Esophagus mucosa (tissue), 1 donor: ENCODE results near the gene WDR37. TPM values are rescaled to one million over a fixed set of nuclear protein-coding genes. Genes with fewer than 3 reads are reported as not detected.

ENCODE experiments used
- ATAC-seq: fragments of 200-7000 bp; cut with Tn5 transposase; one replicate; pipeline ENCODE4 v1.9.1; 2020
- total RNA-seq: library from RNA; stranded (reverse); gene quantifications from one replicate; pipeline ENCODE4 v1.2.4, GENCODE V29; 2023
- donor health status: DM: yes; HTN: yes; CAD: no.

WDR37 gene
- total RNA-seq, 1 donor from 2014 or later, result 12.9 TPM

- ATAC-seq, result no peak
Observed at GRCh38 chr10:1130226-1130625, 74.0 kb downstream of the WDR37 start.

GRCh38 chr10:1130995-1131790 is 75.0 kb downstream of the WDR37 start:
- no peak for ATAC-seq

GRCh38 chr10:1132584-1132983 is 76.4 kb downstream of the WDR37 start:
- ATAC-seq, result peak; percentile 32

- ATAC-seq, result no peak
Observed at GRCh38 chr10:1133495-1134045, 77.4 kb downstream of the WDR37 start.

GRCh38 chr10:1134156-1134555 is 78.0 kb downstream of the WDR37 start:
- no peak for ATAC-seq

GRCh38 chr10:1136268-1136667 is 80.1 kb downstream of the WDR37 start:
- ATAC-seq, result no peak

- no peak for ATAC-seq
Observed at GRCh38 chr10:1137499-1138163, 81.4 kb downstream of the WDR37 start.

GRCh38 chr10:1138529-1138928 is 82.3 kb downstream of the WDR37 start:
- ATAC-seq, result no peak

- no peak for ATAC-seq
Observed at GRCh38 chr10:1141261-1141660, 85.1 kb downstream of the WDR37 start.

- no peak for ATAC-seq
Observed at GRCh38 chr10:1141701-1142100, 85.5 kb downstream of the WDR37 start.

GRCh38 chr10:1142596-1142995 is 86.4 kb downstream of the WDR37 start:
- ATAC-seq, result no peak

- no peak for ATAC-seq
Observed at GRCh38 chr10:1147810-1148209, 91.6 kb downstream of the WDR37 start.

GRCh38 chr10:1148855-1149605 is 92.8 kb downstream of the WDR37 start:
- ATAC-seq, result no peak

GRCh38 chr10:1149793-1150637 is 93.8 kb downstream of the WDR37 start:
- ATAC-seq, result no peak

GRCh38 chr10:1150638-1150955 is 94.4 kb downstream of the WDR37 start:
- ATAC-seq, result no peak

GRCh38 chr10:1151076-1152033 is 95.2 kb downstream of the WDR37 start:
- peak; percentile 56 for ATAC-seq

- no peak for ATAC-seq
Observed at GRCh38 chr10:1152386-1153250, 96.4 kb downstream of the WDR37 start.

GRCh38 chr10:1153251-1153763 is 97.1 kb downstream of the WDR37 start:
- ATAC-seq, result no peak

GRCh38 chr10:1153805-1154351 is 97.7 kb downstream of the WDR37 start:
- no peak for ATAC-seq
